GM23248 (cell line): ENCODE results near the gene PDE10A.

Experiments used
- EZH2 ChIP-seq: fragments of 200-600 bp; sonication (generic); IDR thresholded peaks from 2 replicates; pipeline ENCODE4 v1.6.1; 2018; ENCODE audit warnings: antibody characterized with exemption, mild to moderate bottlenecking; ENCODE audit not compliant: insufficient read depth, poor library complexity, severe bottlenecking
- EZH2phosphoT487 ChIP-seq: fragments of 200-600 bp; sonication (generic); IDR thresholded peaks from 2 replicates; pipeline ENCODE4 v1.6.1; 2018; ENCODE audit warnings: antibody characterized with exemption, moderate library complexity, mild to moderate bottlenecking, low read depth; ENCODE audit not compliant: insufficient read depth

GRCh38 chr6:165468340-165469235 lies 194.5 kb downstream of the PDE10A start:
- no peak for TF ChIP-seq EZH2
- TF ChIP-seq EZH2phosphoT487: no peak
